Sigmoid colon (tissue), 3 donors: ENCODE measurements around the gene ATP8A1.

Experiments used
- CTCF ChIP-seq, 4 experiments: fragments of 450-650 bp in 3 of 4; fragments of 200-600 bp in 1 of 4; IDR thresholded peaks; one replicate each; pipeline ENCODE4 v1.5.1; 2016 to 2019; ENCODE audit warnings: antibody characterized with exemption in 4 of 4, mild to moderate bottlenecking in 3 of 4, moderate library complexity in 2 of 4
- POLR2A ChIP-seq, 2 donors: fragments of 450-650 bp; IDR thresholded peaks; one replicate each; pipeline ENCODE4 v1.6.1; 2016; ENCODE audit warnings: antibody characterized with exemption in 2 of 2, mild to moderate bottlenecking in 2 of 2, moderate library complexity in 2 of 2

- TF ChIP-seq POLR2A (IDR thresholded peaks at IDR 0.05) (no peak), CTCF (IDR thresholded peaks at IDR 0.05) (no peak)
Observed at GRCh38 chr4:42396752-42397634, 259.9 kb downstream of the ATP8A1 start, which contains the start of gene SHISA3.
